ENCODE measurements around the gene ANXA5.

The ANXA5 gene

GRCh38 chr4:121711263-121712000 is 14.7 kb upstream of the ANXA5 start:
- DNase-seq: no peak

- DNase-seq: no peak
Measured at GRCh38 chr4:121709766-121710405, 13.1 kb upstream of the ANXA5 start.

- DNase-seq: no peak
Measured at GRCh38 chr4:121707344-121707743, 10.6 kb upstream of the ANXA5 start.

DNA sequence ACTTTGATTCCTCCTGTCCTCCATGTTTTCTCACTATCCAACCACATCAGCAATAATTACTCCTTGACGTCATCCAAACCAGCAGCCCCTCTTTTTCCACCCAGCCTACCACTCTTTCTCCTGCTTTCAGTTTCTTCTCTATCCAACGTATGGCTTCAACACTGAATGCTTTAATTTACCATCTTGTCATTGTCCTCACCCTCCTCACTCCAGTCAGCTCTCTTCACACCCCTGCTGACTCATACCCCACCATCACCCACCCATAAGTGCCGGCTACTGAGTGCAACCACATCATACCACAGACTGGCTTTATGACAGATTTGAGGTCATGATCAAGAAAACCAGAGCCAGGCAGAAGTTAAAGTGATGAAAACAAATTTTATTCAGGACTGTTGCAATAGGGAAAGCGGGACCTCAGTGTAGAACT is 9.8 kb upstream of the ANXA5 start:
- no peak for DNase-seq

DNA sequence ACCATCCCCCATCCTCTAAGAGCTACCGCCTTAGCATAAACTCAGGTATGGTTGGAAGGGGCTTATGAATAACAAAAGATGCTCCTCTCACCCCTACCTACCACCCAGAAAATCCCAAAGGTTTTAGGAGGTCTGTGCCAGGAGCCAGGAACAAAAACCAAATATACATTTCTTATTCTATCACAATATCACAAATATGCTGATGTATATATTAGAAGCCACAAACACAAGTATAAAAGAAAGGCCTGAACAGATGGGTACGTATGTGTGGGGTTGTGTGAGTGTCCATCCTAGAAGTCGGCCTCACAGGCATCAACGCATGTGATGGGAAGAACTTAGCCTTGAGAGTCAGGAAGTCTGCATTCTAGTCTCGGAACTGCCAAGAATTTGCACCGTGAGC is 8.7 kb upstream of the ANXA5 start:
- no peak for DNase-seq

DNA sequence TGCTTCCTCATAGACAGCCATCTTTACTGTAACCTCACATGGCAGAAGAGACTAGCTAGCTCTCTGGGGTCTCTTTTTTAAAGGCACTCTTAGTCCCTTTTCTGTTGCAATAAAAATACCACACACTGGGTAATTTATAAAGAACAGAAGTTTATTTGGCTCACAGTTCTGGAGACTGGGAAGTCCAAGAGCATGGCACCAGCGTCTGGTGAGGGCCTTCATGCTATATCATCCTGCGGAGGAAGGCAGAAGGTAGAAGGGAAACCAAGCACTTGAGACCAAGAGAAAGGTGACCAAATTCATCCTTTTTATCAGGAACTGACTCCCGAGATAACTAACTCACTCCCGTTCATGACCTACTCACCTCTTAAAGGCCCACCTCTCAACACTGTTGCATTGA is 5.4 kb upstream of the ANXA5 start:
- DNase-seq: no peak

GRCh38 chr4:121701263-121701662 is 4.5 kb upstream of the ANXA5 start:
- DNase-seq: no peak

- DNase-seq: no peak
Measured at GRCh38 chr4:121698236-121698671, 1.5 kb upstream of the ANXA5 start.

DNA sequence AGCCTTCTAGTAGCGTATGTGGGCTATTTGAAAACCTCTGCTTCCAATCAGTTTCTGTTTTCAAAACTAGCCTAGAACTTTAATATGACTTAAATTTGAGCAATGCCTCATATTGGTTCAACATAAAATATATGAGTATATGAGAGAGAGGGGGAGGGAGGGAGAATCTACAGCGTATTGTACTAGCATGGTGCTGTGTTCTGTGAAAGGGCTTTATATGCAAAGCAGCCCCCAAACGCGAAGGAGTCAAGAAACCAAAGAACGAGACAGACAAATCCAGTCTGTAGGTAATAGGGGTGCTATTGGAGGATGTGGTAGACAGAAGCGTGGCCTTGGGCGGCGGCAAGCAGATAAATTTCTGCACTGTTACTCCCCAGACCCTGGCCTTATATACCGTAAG is 784 bp upstream of the ANXA5 start:
- DNase-seq: no peak

DNA sequence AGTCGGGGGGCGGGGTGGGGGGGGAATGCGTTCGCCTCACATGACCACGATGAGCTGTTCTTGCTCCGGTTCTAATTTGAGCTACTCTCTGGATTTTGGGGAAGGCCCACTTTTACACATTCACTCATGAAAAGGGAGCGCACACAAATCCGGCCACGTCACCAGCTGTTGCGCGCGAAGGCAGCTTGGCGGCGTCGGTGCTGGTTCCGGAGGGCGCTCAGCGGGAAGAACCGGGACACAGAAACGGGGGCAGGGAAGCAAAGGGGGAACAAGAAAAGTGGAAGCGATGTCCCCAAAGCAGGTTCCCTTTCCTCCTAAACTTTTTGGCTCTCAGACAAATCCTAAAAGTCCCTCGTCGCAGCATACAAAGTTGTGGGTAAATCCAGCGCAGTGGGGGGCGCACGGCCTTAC is 605 bp downstream of the ANXA5 start:
- DNase-seq: no peak

GRCh38 chr4:121693886-121694285 is 2.9 kb downstream of the ANXA5 start:
- DNase-seq: no peak

DNA sequence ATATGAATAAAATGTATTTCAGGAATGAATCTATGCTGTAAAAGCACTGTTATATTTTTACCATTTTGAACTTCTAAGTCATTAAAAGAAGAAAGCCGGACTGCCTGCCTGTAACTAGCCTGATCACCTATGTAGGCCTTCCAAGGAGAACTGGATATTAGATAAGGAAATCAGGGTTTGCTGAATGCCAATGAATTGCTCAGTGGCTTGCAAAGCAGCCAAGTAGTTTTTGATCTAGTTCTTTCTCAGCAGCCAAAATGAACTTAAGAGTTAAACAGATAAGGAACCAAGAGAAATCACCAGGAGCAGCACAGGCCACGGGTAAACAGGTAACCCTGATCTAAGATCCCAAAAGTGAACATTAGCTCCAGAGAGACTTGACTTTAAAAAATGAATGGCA is 3.3 kb downstream of the ANXA5 start:
- DNase-seq: no peak

- no peak for DNase-seq
Measured at GRCh38 chr4:121692261-121692660, 4.5 kb downstream of the ANXA5 start.

GRCh38 chr4:121690001-121690400 is 6.8 kb downstream of the ANXA5 start:
- no peak for DNase-seq

GRCh38 chr4:121688701-121689100 is 8.1 kb downstream of the ANXA5 start:
- DNase-seq: no peak

- no peak for DNase-seq
Measured at GRCh38 chr4:121688261-121688660, 8.5 kb downstream of the ANXA5 start.

GRCh38 chr4:121686255-121686654 is 10.5 kb downstream of the ANXA5 start:
- no peak for DNase-seq

DNA sequence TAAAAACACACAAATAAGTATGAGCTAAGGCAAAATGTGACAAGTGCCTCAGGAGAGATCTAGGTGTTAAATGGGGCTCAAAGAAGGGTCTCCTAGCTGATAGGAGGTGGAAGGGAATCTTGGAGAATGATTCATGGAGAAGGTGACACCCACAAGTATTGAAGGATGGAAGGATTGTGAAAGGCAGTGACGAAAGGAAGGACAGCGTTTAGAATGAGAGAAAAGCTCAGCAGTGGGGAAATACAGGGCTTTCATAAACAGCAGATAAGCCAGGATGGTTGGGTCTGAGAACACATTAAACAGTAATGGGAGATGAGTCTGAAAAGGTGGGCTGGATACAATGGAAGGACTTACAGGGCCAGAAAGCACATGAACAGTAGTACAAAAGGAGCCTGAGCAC is 11.5 kb downstream of the ANXA5 start:
- no peak for DNase-seq

GRCh38 chr4:121684561-121684960 is 12.2 kb downstream of the ANXA5 start:
- no peak for DNase-seq

DNA sequence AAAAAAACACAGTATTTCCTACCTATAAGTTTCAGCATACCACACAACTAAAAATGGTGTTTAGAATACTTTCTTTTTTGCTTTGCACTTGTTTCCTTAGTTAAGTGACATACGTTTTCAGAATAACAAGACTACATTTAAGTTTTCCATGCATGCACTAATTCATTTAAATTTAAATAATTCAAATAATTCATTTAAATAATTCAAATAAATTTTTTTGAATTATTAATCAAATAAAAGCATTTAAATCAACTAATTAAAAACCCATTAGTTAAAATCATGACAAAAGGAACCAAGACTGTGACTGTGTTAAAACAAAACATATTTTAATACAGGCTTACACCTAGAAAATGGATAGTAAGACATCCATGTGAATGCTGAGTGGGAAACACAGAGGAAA is 12.8 kb downstream of the ANXA5 start:
- DNase-seq: no peak

DNA sequence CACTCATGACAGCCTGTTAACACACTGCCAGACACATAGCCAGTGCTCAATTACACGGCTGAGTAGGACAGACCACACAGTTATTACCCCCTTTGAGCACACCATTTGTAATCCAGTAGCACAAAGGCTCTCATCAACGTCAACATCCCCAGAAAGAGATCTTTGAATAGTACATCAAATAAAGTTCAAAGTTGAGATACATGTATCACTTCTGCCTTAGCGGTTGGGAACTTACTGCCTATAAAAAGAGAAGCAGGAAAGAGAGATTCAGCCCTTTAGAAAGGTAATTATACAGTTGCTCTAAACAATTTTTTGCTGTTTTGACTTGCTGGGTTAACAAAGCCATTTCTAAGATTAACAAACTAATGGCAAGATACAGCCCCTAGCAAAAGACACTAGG is 16.2 kb downstream of the ANXA5 start:
- DNase-seq: no peak

DNA sequence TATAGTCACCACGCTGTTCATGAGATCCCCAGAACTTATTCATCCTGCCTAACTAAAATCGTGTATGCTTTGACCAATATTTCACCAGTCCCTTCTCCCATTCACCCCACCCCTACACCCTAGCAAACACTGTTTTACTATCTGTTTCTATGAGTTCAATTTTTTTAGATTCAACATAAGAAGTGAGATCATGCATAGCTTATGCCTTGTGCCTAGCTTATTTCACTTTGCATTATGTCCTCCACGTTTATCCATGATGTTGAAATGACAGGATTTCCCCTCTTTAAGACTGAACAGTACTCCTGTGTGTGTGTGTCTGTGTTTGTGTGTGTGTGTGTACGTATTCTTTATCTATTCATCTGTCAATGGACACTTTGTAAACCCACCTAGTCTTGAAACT is 16.8 kb downstream of the ANXA5 start:
- no peak for DNase-seq

- DNase-seq: no peak
Measured at GRCh38 chr4:121679267-121679666, 17.5 kb downstream of the ANXA5 start.

GRCh38 chr4:121677524-121677923 is 19.3 kb downstream of the ANXA5 start:
- no peak for DNase-seq
